Epithelial cell of esophagus (primary cell): Measurements from ENCODE around the gene SEC61B.

Experiments
- DNase-seq: peaks from one replicate; pipeline ENCODE4 v3.0.0; 2010; ENCODE audit warnings: low read depth
- H3K4me3 ChIP-seq: 2 replicates; pipeline ENCODE4 v1.5.1; 2011; ENCODE audit warnings: mild to moderate bottlenecking, low read length, control low read depth
- CTCF ChIP-seq: IDR thresholded peaks from 2 replicates; pipeline ENCODE4 v1.5.1; 2011; ENCODE audit warnings: low read depth, mild to moderate bottlenecking, low read length, control low read depth, inconsistent platforms; ENCODE audit not compliant: insufficient read depth; ENCODE audit errors: missing control alignments

The SEC61B gene

GRCh38 chr9:99221621-99222415, at the start of gene SEC61B, which contains the start of gene ALG2:
Gene SEC61B (plus strand): TSS chr9:99222282. CDS start chr9:99222364, 82 bp downstream.
Gene ALG2 (minus strand): TSS chr9:99221942. CDS start chr9:99221894, 48 bp downstream.
- peak within 1 kb of the TSS; percentile 99 for H3K4me3 ChIP-seq
- peak; percentile 96 for DNase-seq
- no peak for TF ChIP-seq CTCF

- TF ChIP-seq CTCF: no peak
- H3K4me3 ChIP-seq: no peak overlapping the region
- DNase-seq: no peak
Measured at GRCh38 chr9:99173570-99174504, 48.2 kb upstream of the SEC61B start.

- no peak for TF ChIP-seq CTCF
Measured at GRCh38 chr9:99176527-99177013, 45.5 kb upstream of the SEC61B start.

GRCh38 chr9:99177576-99178366, 44.3 kb upstream of the SEC61B start:
- H3K4me3 ChIP-seq: no peak overlapping the region
- no peak for DNase-seq
- TF ChIP-seq CTCF: no peak

More at GRCh38 chr9:99176527-99177013, 45.5 kb upstream of the SEC61B start:
- no peak for DNase-seq
- H3K4me3 ChIP-seq: no peak overlapping the region

GRCh38 chr9:99178912-99179872, 42.9 kb upstream of the SEC61B start:
- no peak for TF ChIP-seq CTCF
- H3K4me3 ChIP-seq: no peak overlapping the region
- DNase-seq: no peak
